Heart left ventricle (tissue), 16 donors: ENCODE measurements around the gene TJAP1. TPM values are rescaled to one million over a fixed set of nuclear protein-coding genes. Genes with fewer than 3 reads are reported as not detected.

Experiments
- ATAC-seq, 4 donors: fragments of 200-7000 bp; cut with Tn5 transposase; one replicate each; pipeline ENCODE4 v1.9.1; 2020 to 2022; ENCODE audit warnings: moderate library complexity in 4 of 4, mild to moderate bottlenecking in 3 of 4, moderate number of reproducible peaks in 1 of 4
- DNase-seq, 5 donors: peaks; one replicate each; pipeline ENCODE4 v3.0.0-alpha.2; 2020
- H3K27ac ChIP-seq, 12 donors: fragments of 200-600 bp; sonication (generic) in 4 of 12; one replicate each; pipeline versions ENCODE4 v1.5.0 to v1.8.0; 2016 to 2022; ENCODE audit warnings: mild to moderate bottlenecking in 2 of 12
- H3K27me3 ChIP-seq, 9 donors: fragments of 200-600 bp; sonication (generic) in 2 of 9; one replicate each; pipeline versions ENCODE4 v1.5.1 to v1.8.0; 2016 to 2022; ENCODE audit warnings: mild to moderate bottlenecking in 3 of 9
- H3K36me3 ChIP-seq, 9 donors: fragments of 200-600 bp; sonication (generic) in 2 of 9; one replicate each; pipeline versions ENCODE4 v1.5.0 to v1.8.0; 2018 to 2022; ENCODE audit warnings: mild to moderate bottlenecking in 2 of 9
- H3K4me1 ChIP-seq, 12 donors: fragments of 200-600 bp; sonication (generic) in 4 of 12; one replicate each; pipeline versions ENCODE4 v1.5.0 to v1.8.0; 2016 to 2022; ENCODE audit warnings: mild to moderate bottlenecking in 3 of 12
- H3K4me3 ChIP-seq, 12 donors: fragments of 200-600 bp; sonication (generic) in 4 of 12; one replicate each; pipeline versions ENCODE4 v1.5.0 to v1.8.0; 2017 to 2022; ENCODE audit warnings: mild to moderate bottlenecking in 9 of 12, moderate library complexity in 4 of 12
- H3K9me3 ChIP-seq, 12 donors: fragments of 200-600 bp; sonication (generic) in 4 of 12; one replicate each; pipeline versions ENCODE4 v1.5.0 to v1.8.0; 2016 to 2022; ENCODE audit warnings: mild to moderate bottlenecking in 1 of 12
- POLR2A ChIP-seq, 2 donors: fragments of 450-650 bp; IDR thresholded peaks; one replicate each; pipeline ENCODE4 v1.6.1; 2017; ENCODE audit warnings: antibody characterized with exemption in 2 of 2, mild to moderate bottlenecking in 2 of 2, moderate library complexity in 2 of 2
- WGBS, 4 donors: extraction: QIAGEN DNeasy Blood & Tissue Kit in 2 of 4; methylation state at CpG; one replicate each; pipeline versions ENCODE4 v1.1.5 to v1.1.7; 2013 to 2018; 5-methylcytosine and 5-hydroxymethylcytosine counted together
- intact Hi-C, 10 donors: fragments of 100-400 bp; cut with DNase I; formaldehyde crosslinking; loops; one replicate each; pipeline versions ENCODE4 v1.11.1 to v1.14.2; 2022
- polyA plus RNA-seq, 2 donors: library from polyadenylated mRNA; stranded (reverse); fragments of 200-250 nt; gene quantifications; one replicate each; pipeline ENCODE4 v1.2.3, GENCODE V29; 2013
- total RNA-seq, 9 donors: library from RNA; depleted of rRNA in 2 of 9; stranded (reverse); fragments of >200 nt in 2 of 9; fragmentation: NEBNext Ultra II Directional in 3 of 9; extraction: Animal tissue kit (Norgen Biotek cat#: 25700) in 3 of 9; gene quantifications; one replicate each; pipeline versions ENCODE4 v1.1.0 to v1.2.4, GENCODE V29; 2016 to 2023
- TF ChIP-seq, protein P1 (sequence below), 12 donors: fragments of 200-600 bp; sonication (generic) in 4 of 12; IDR thresholded peaks; one replicate each; pipeline versions ENCODE4 v1.5.0 to v1.8.0; 2018 to 2022; ENCODE audit warnings: antibody characterized with exemption in 12 of 12, mild to moderate bottlenecking in 5 of 12
- donor health status: ischemic (EF 13 %, LVEDD 7.1; RV severe dilation, severe dysfunction).
- donor health status: healthy with polysubstance abuse.
- donor health status: DM: no; HTN: yes; CAD: no.
- donor health status: DM: no; HTN: no; CAD: no.
- donor health status: ischemic (EF 25% LVEDD 6.9; RV normal size, moderate dysfunction).
- donor health status: ischemic (EF 25% LVEDD 5.7; RV mildly dilated, moderate dysfunction).
- donor health status: healthy.
- donor health status: DM: yes; HTN: yes; CAD: no.
- donor health status: ischemic (EF 35%, LVEDD 5.7; RV mildly dilated, moderate dysfunction).
- donor health status: nonischemic (EF 11% LVEDD 7.7; RV severe dilation, severe dysfunction).
- donor health status: DM: yes; HTN: yes; CAD: no.
- donor health status: PGD.
- donor health status: ischemic (EF 29% LVEDD 5.4; RV normal size, mild dysfunction).
- donor health status: nonischemic (EF 23%, LVEDD 6.1; RV moderate dilation, normal function).

TJAP1 gene
- total and polyA plus RNA-seq, 11 donors: 16.5 to 34.5 (median 18.7) TPM

GRCh38 chr6:43451348-43451747 lies 26.0 kb upstream of the TJAP1 start:
- 67 to 82% (median 70%) methylated on average over 3 to 4 of the region's 4 CpGs for WGBS, 4 donors
- Histone ChIP-seq H3K9me3 (no peaks in the 10 kb centered on the region), H3K27ac (peak overlapping the region in 5 of 12 donors; percentile 13 to 50 (median 18)), H3K4me1 (peaks cover 0 to 31% (median 7%) of the 10 kb centered on the region in 12 donors), H3K27me3 (peaks cover 0 to 21% (median 5%) of the 10 kb centered on the region in 9 donors), H3K4me3 (no peak overlapping the region), H3K36me3 (peaks cover 0 to 67% (median 48%) of the 10 kb centered on the region in 9 donors)
- DNase-seq: no peak
- peak in 3 of 4 donors; percentile 60 to 61 (median 61) for ATAC-seq
- intact Hi-C loops: loop anchor here in 1 of 10 donors (10.0 kb wide), 1 partner anchor 67 kb away; no protein-coding TSS in a partner anchor
- TF ChIP-seq, protein P1, sequence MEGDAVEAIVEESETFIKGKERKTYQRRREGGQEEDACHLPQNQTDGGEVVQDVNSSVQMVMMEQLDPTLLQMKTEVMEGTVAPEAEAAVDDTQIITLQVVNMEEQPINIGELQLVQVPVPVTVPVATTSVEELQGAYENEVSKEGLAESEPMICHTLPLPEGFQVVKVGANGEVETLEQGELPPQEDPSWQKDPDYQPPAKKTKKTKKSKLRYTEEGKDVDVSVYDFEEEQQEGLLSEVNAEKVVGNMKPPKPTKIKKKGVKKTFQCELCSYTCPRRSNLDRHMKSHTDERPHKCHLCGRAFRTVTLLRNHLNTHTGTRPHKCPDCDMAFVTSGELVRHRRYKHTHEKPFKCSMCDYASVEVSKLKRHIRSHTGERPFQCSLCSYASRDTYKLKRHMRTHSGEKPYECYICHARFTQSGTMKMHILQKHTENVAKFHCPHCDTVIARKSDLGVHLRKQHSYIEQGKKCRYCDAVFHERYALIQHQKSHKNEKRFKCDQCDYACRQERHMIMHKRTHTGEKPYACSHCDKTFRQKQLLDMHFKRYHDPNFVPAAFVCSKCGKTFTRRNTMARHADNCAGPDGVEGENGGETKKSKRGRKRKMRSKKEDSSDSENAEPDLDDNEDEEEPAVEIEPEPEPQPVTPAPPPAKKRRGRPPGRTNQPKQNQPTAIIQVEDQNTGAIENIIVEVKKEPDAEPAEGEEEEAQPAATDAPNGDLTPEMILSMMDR (IDR thresholded peaks at IDR 0.05): no peak
- TF ChIP-seq POLR2A (IDR thresholded peaks at IDR 0.05): no peak

DNA sequence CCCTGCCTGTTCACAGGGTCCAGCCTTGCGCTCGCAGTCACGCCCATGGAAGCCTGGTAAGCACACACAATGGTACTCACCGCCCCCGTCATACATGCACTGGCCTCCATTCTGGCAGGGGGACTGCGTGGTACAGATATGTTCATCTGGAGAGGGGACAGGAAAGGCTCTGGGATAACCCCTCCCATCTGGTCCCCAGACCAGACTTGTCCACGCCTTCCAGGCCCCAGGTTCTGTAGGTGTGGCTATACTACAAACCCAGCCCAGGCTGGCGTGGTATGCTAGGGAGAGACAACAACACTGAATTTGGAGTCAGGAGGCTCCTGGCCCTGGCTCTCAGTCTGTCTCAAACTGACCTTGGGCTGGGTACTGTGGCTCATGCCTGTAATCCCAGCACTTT lies 25.4 kb upstream of the TJAP1 start:
- Histone ChIP-seq H3K36me3 (peaks cover 0 to 64% (median 47%) of the 10 kb centered on the region in 9 donors), H3K9me3 (no peaks in the 10 kb centered on the region), H3K27ac (peak overlapping the region in 1 of 12 donors; percentile 13), H3K27me3 (peaks cover 0 to 24% (median 6%) of the 10 kb centered on the region in 9 donors), H3K4me3 (no peak overlapping the region), H3K4me1 (peaks cover 0 to 31% (median 7%) of the 10 kb centered on the region in 12 donors)
- ATAC-seq: no peak
- TF ChIP-seq, protein P1 (IDR thresholded peaks at IDR 0.05): no peak
- TF ChIP-seq POLR2A (IDR thresholded peaks at IDR 0.05): no peak
- intact Hi-C loops: loop anchor here in 1 of 10 donors (10.0 kb wide), 1 partner anchor 67 kb away; no protein-coding TSS in a partner anchor
- WGBS, 4 donors: 89 to 95% (median 93%) methylated on average over 8 of the region's 8 CpGs
- no peak for DNase-seq

- Histone ChIP-seq H3K4me1 (peaks cover 0 to 31% (median 7%) of the 10 kb centered on the region in 12 donors), H3K27ac (no peak overlapping the region), H3K36me3 (peaks cover 0 to 54% (median 38%) of the 10 kb centered on the region in 9 donors), H3K4me3 (no peak overlapping the region), H3K27me3 (peaks cover 0 to 24% (median 6%) of the 10 kb centered on the region in 9 donors), H3K9me3 (no peaks in the 10 kb centered on the region)
- DNase-seq (no peak), ATAC-seq (no peak)
- intact Hi-C loops: loop anchor here in 1 of 10 donors (10.0 kb wide), 1 partner anchor 68 kb away; no protein-coding TSS in a partner anchor
- 87 to 97% (median 95%) methylated on average over 4 of the region's 4 CpGs for WGBS, 4 donors
- TF ChIP-seq, protein P1 (IDR thresholded peaks at IDR 0.05): no peak
- no peak for TF ChIP-seq POLR2A (IDR thresholded peaks at IDR 0.05)
These were observed 24.5 kb upstream of the TJAP1 start for GRCh38 chr6:43452896-43453295.

DNA sequence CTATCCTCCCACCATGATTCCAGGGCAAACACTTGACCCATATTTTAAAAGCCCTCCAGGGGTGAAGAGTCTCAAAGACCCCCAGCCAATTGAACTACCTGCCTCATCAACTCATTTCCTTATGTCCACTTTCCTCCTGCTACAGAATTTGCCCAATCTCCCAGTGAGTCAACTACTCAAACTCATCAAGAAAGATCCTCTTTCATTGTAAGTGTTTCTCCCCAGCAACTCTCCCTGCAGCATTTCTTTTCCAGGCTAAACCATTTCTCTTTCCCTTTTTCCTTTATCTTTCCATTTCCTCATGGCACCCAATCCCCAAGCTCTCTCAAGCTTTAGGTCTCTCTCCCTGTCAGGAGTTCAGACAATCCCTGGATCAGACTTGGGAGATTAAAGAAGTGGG lies 23.5 kb upstream of the TJAP1 start:
- H3K27ac ChIP-seq: no peak overlapping the region
- TF ChIP-seq, protein P1 (IDR thresholded peaks at IDR 0.05): no peak
- TF ChIP-seq POLR2A (IDR thresholded peaks at IDR 0.05): no peak
- no peaks in the 10 kb centered on the region for H3K9me3 ChIP-seq
- no peak for DNase-seq
- peaks cover 0 to 45% (median 28%) of the 10 kb centered on the region in 9 donors for H3K36me3 ChIP-seq
- no peak for ATAC-seq
- intact Hi-C loops: loop anchor here (1.0 to 10.0 kb wide), 6 partner anchors 41 to 69 kb away; no protein-coding TSS in a partner anchor
- H3K4me1 ChIP-seq: peaks cover 0 to 31% (median 7%) of the 10 kb centered on the region in 12 donors
- peaks cover 0 to 26% (median 6%) of the 10 kb centered on the region in 9 donors for H3K27me3 ChIP-seq
- H3K4me3 ChIP-seq: no peak overlapping the region
